Mesothelial cell of epicardium (in vitro differentiated cells): ENCODE data around the gene SIT1. TPM values are rescaled to one million over a fixed set of nuclear protein-coding genes. Genes with fewer than 3 reads are reported as not detected.
"Not testable (repeated sequence)": the region's sequence is repeated elsewhere in the genome, so short reads cannot be mapped to it uniquely, and the experiment has no call there.

Experiments used
- DNase-seq, 2 experiments: peaks; one replicate each; pipeline ENCODE4 v3.0.0; 2021; ENCODE audit warnings: low spot score in 2 of 2; ENCODE audit not compliant: unreplicated experiment in 2 of 2
- H3K27ac Mint-ChIP-seq: 2 replicates; pipeline ENCODE4 v1.8.0; 2021; ENCODE audit warnings: mixed read lengths
- H3K27me3 Mint-ChIP-seq: 2 replicates; pipeline ENCODE4 v1.8.0; 2021; ENCODE audit warnings: low read depth, mixed read lengths
- H3K36me3 Mint-ChIP-seq: 2 replicates; pipeline ENCODE4 v1.8.0; 2021; ENCODE audit warnings: mixed read lengths
- H3K4me1 Mint-ChIP-seq: 2 replicates; pipeline ENCODE4 v1.8.0; 2021; ENCODE audit warnings: mixed read lengths
- H3K4me3 Mint-ChIP-seq: 2 replicates; pipeline ENCODE4 v1.8.0; 2021; ENCODE audit warnings: mild to moderate bottlenecking, moderate library complexity, mixed read lengths
- H3K9me3 Mint-ChIP-seq: 2 replicates; pipeline ENCODE4 v1.8.0; 2021; ENCODE audit warnings: mixed read lengths
- CTCF ChIP-seq: fragments of 200-600 bp; sonication (generic); IDR thresholded peaks from one replicate; pipeline ENCODE4 v1.5.0; 2021; ENCODE audit warnings: antibody characterized with exemption; ENCODE audit not compliant: unreplicated experiment
- total RNA-seq: library from RNA; stranded (reverse); gene quantifications from 3 replicates; pipeline ENCODE4 v1.2.1, GENCODE V29; 2021

The SIT1 gene
- total RNA-seq, 1 donor from 2014 or later, result not detected

GRCh38 chr9:35612843-35613242 is 37.9 kb downstream of the SIT1 start:
- TF ChIP-seq CTCF, result no peak
- no peak overlapping the region for H3K4me3 Mint-ChIP-seq
- no peak for DNase-seq
- H3K4me1 Mint-ChIP-seq, result no peaks in the 10 kb centered on the region
- peaks cover 11% of the 10 kb centered on the region for H3K36me3 Mint-ChIP-seq
- H3K9me3 Mint-ChIP-seq, result no peaks in the 10 kb centered on the region
- no peak overlapping the region for H3K27ac Mint-ChIP-seq
- H3K27me3 Mint-ChIP-seq, result peaks cover 58% of the 10 kb centered on the region

- not testable (repeated sequence) for DNase-seq, H3K4me3 Mint-ChIP-seq, H3K4me1 Mint-ChIP-seq, H3K27ac Mint-ChIP-seq, H3K9me3 Mint-ChIP-seq
- Mint-ChIP-seq H3K27me3 (peaks cover 50% of the 10 kb centered on the region), H3K36me3 (peaks cover 15% of the 10 kb centered on the region)
Measured at GRCh38 chr9:35612066-35612465, 38.7 kb downstream of the SIT1 start.

GRCh38 chr9:35611230-35611797 is 39.4 kb downstream of the SIT1 start:
- Mint-ChIP-seq H3K9me3 (no peaks in the 10 kb centered on the region), H3K4me1 (peaks cover 6% of the 10 kb centered on the region), H3K27ac (no peak overlapping the region), H3K4me3 (no peak overlapping the region), H3K27me3 (peaks cover 43% of the 10 kb centered on the region), H3K36me3 (peaks cover 18% of the 10 kb centered on the region)
- no peak for DNase-seq
- TF ChIP-seq CTCF, result no peak

- Mint-ChIP-seq H3K4me1 (peaks cover 10% of the 10 kb centered on the region), H3K27ac (no peak overlapping the region)
Measured at GRCh38 chr9:35609820-35610163, 40.9 kb downstream of the SIT1 start.

GRCh38 chr9:35609001-35609819 is 41.5 kb downstream of the SIT1 start:
- DNase-seq, result no peak
- no peak for TF ChIP-seq CTCF
- Mint-ChIP-seq H3K9me3 (no peaks in the 10 kb centered on the region), H3K4me1 (peaks cover 13% of the 10 kb centered on the region), H3K36me3 (peaks cover 18% of the 10 kb centered on the region), H3K4me3 (no peak overlapping the region), H3K27ac (no peak overlapping the region), H3K27me3 (peaks cover 22% of the 10 kb centered on the region)

More at GRCh38 chr9:35609820-35610163, 40.9 kb downstream of the SIT1 start:
- TF ChIP-seq CTCF, result no peak
- Mint-ChIP-seq H3K27me3 (peaks cover 27% of the 10 kb centered on the region), H3K36me3 (peaks cover 18% of the 10 kb centered on the region), H3K4me3 (no peak overlapping the region), H3K9me3 (no peaks in the 10 kb centered on the region)
- no peak for DNase-seq

- peaks cover 22% of the 10 kb centered on the region for H3K4me1 Mint-ChIP-seq
- DNase-seq, result no peak
- H3K36me3 Mint-ChIP-seq, result peaks cover 18% of the 10 kb centered on the region
- H3K9me3 Mint-ChIP-seq, result no peaks in the 10 kb centered on the region
- no peak overlapping the region for H3K27ac Mint-ChIP-seq
- H3K27me3 Mint-ChIP-seq, result peaks cover 13% of the 10 kb centered on the region
- no peak for TF ChIP-seq CTCF
- H3K4me3 Mint-ChIP-seq, result no peak overlapping the region
Measured at GRCh38 chr9:35608221-35608620, 42.5 kb downstream of the SIT1 start.
